Stimulated activated naive CD8-positive, alpha-beta T cell treated with anti-CD3 and anti-CD28 coated beads, Interleukin-15, amount 100 ng/mL, for 72 hours (primary cell): ENCODE measurements around the gene ASB2.

ENCODE experiments used
- ATAC-seq: fragments of 150-1000 bp; cut with Tn5 transposase; 2 replicates; pipeline ENCODE4 v1.10.0; 2021; ENCODE audit warnings: mild to moderate bottlenecking, moderate library complexity
- DNase-seq, 2 donors: peaks; one replicate each; pipeline ENCODE4 v3.0.0; 2021 to 2022
- H3K27ac Mint-ChIP-seq, 2 donors: one replicate each; pipeline ENCODE4 v1.8.0; 2022; ENCODE audit warnings: mild to moderate bottlenecking in 2 of 2, mixed read lengths in 2 of 2, moderate library complexity in 2 of 2
- H3K27me3 Mint-ChIP-seq: one replicate; pipeline ENCODE4 v1.8.0; 2022; ENCODE audit warnings: mixed read lengths
- H3K4me1 Mint-ChIP-seq: one replicate; pipeline ENCODE4 v1.8.0; 2022; ENCODE audit warnings: mild to moderate bottlenecking, mixed read lengths
- H3K4me3 Mint-ChIP-seq, 2 donors: one replicate each; pipeline ENCODE4 v1.8.0; 2022; ENCODE audit warnings: mild to moderate bottlenecking in 2 of 2, mixed read lengths in 2 of 2, moderate library complexity in 1 of 2
- H3K9me3 Mint-ChIP-seq, 2 donors: one replicate each; pipeline ENCODE4 v1.8.0; 2022; ENCODE audit warnings: mixed read lengths in 2 of 2

The ASB2 gene

DNA sequence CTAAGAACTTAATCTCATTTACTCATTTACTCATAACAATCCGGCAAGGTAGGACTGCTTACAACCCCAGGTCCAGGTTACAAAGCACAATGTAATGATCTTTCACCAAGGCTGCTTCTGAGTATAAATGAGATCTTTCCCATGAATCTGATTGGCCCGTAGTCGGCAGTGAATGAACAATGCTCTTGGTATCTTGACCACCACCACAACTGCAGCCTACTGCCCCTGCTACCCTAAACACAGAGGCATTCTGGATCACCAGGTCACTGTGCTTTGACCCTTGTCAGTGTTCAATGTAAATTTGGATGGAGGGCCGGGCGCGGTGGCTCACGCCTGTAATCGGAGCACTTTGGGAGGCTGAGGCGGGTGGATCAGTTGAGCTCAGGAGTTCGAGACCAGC, 33.3 kb downstream of the ASB2 start:
- Mint-ChIP-seq H3K9me3 (no peaks in the 10 kb centered on the region), H3K4me1 (peaks cover 39% of the 10 kb centered on the region), H3K27me3 (peaks cover 11% of the 10 kb centered on the region), H3K4me3 (no peak overlapping the region), H3K27ac (no peak overlapping the region)
- DNase-seq (no peak), ATAC-seq (no peak)

DNA sequence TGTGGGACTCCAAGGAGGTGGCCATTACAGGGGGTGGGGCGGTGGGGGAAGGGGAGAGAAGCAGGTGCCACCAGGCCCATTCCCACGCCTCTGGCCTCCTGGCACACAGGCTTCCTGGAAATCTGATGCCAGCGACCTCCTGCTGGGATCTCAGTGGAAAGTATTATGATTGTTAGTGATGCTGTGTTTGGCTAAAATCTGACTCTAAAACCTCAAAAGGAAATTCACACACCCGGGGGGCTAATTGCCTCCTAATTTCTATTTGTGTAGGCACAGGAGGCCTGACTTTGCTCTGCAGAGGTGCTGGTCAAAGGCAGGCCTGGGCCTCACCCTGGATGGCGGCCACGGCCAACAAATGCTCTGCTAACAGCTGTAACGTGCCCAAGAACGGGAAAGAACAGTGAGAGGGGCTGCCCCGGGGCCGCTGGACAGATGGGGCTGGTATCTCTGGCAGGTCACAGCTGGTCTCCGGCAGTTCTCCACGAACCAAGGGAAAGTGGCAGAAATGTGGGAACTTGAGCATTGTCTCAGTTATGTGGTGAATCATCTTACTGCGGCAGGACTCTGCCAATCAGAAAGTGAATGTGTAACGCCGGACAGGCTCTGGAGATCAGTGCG, 35.0 kb downstream of the ASB2 start:
- DNase-seq: no peak
- ATAC-seq: no peak
- H3K4me3 Mint-ChIP-seq: no peak overlapping the region
- peaks cover 39% of the 10 kb centered on the region for H3K4me1 Mint-ChIP-seq
- no peak overlapping the region for H3K27ac Mint-ChIP-seq
- H3K27me3 Mint-ChIP-seq: peaks cover 21% of the 10 kb centered on the region
- no peaks in the 10 kb centered on the region for H3K9me3 Mint-ChIP-seq

DNA sequence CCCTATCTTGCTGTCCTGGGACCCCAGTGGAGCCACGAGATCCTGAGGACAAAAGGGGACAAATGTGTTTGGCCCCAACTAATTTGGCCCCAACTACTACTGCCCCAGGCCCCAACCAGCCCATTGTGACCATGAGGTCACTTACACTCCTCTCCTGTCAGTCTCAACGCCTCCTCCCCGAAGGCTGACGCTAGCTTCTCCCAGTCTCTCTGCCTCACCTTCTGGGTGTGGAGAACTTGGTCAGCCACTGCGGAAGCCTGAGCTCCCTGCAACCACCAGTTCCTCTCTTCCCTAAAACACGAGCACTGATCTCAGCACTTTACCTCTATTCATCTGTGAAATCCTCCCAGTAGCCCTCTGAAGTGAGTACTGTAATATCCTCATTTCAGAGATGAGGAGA, 35.9 kb downstream of the ASB2 start:
- H3K27me3 Mint-ChIP-seq: peaks cover 22% of the 10 kb centered on the region
- no peak overlapping the region for H3K4me3 Mint-ChIP-seq
- no peaks in the 10 kb centered on the region for H3K9me3 Mint-ChIP-seq
- ATAC-seq (no peak), DNase-seq (no peak)
- H3K4me1 Mint-ChIP-seq: peaks cover 39% of the 10 kb centered on the region
- peak overlapping the region in 1 of 2 donors; percentile 74 for H3K27ac Mint-ChIP-seq

GRCh38 chr14:93939304-93940229, 36.8 kb downstream of the ASB2 start:
- peak; percentile 91 to 94 for DNase-seq
- Mint-ChIP-seq H3K4me1 (peaks cover 39% of the 10 kb centered on the region), H3K27me3 (peaks cover 29% of the 10 kb centered on the region), H3K9me3 (no peaks in the 10 kb centered on the region), H3K4me3 (peak overlapping the region; percentile 57 to 67), H3K27ac (peak overlapping the region in 1 of 2 donors; percentile 42)
- ATAC-seq: peak; percentile 96

DNA sequence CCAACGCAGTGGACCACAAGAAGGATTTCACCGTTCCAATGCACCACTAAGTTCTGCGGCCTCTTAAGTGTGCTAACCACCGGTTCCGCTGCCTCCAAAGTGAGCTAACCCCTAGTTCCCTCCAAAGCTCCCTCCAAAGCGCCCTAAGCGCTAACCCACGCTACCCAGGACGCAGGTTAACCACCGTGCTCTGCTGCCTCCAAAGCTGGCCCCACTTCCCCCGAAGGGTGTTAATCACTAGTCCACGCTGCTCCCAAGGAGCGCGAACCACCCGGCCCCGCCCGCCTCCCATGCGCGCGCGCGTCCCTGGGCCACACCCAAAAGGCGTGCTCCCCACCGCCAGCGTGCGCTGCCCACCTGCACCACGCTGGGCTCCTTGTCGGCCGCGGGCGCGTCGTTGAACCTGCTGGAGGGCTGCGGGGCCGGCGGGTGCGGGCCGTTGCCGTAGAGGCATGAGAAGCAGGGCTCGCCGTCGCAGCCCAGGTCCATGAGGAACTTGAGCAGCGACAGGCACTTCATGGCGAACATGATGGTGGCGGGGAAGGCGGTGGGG, 37.5 kb downstream of the ASB2 start:
- Mint-ChIP-seq H3K27ac (no peak overlapping the region), H3K27me3 (peaks cover 29% of the 10 kb centered on the region), H3K4me1 (peaks cover 39% of the 10 kb centered on the region), H3K4me3 (peak overlapping the region; percentile 57 to 67), H3K9me3 (no peaks in the 10 kb centered on the region)
- DNase-seq (no peak), ATAC-seq (no peak)

- H3K27me3 Mint-ChIP-seq: peaks cover 29% of the 10 kb centered on the region
- ATAC-seq (no peak), DNase-seq (no peak)
- H3K27ac Mint-ChIP-seq: no peak overlapping the region
- no peak overlapping the region for H3K4me3 Mint-ChIP-seq
- no peaks in the 10 kb centered on the region for H3K9me3 Mint-ChIP-seq
- peaks cover 39% of the 10 kb centered on the region for H3K4me1 Mint-ChIP-seq
These were observed 38.9 kb downstream of the ASB2 start for GRCh38 chr14:93937519-93937918.

- DNase-seq: no peak
These were observed 39.4 kb downstream of the ASB2 start for GRCh38 chr14:93936926-93937325.

DNA sequence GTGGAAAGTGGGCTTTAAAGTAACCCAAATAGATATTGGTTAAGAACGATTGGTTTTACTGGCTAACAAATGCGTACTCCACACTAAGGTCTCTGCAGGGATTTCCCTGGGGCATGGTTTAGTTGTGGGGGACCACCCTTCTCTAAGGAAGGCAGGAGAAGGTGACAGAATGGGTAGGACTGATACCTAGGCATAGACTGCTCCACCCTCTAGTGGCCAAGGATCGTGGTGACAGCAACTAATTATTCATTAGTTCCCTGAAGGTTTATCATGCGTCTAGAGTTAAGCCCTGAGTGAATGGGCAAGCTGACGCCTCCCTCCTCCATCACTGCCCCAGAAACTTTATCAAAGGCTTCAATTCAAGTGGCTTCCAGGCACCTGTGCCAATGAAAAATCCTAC, 40.1 kb downstream of the ASB2 start:
- no peak overlapping the region for H3K27ac Mint-ChIP-seq
- no peak for DNase-seq
- no peak for ATAC-seq
- peaks cover 29% of the 10 kb centered on the region for H3K27me3 Mint-ChIP-seq
- no peak overlapping the region for H3K4me3 Mint-ChIP-seq
- H3K4me1 Mint-ChIP-seq: peaks cover 28% of the 10 kb centered on the region
- H3K9me3 Mint-ChIP-seq: no peaks in the 10 kb centered on the region

More at GRCh38 chr14:93936926-93937325, 39.4 kb downstream of the ASB2 start:
- Mint-ChIP-seq H3K27me3 (peaks cover 29% of the 10 kb centered on the region), H3K9me3 (no peaks in the 10 kb centered on the region), H3K27ac (no peak overlapping the region), H3K4me3 (no peak overlapping the region), H3K4me1 (peaks cover 33% of the 10 kb centered on the region)
- no peak for ATAC-seq

GRCh38 chr14:93935213-93935612, 41.2 kb downstream of the ASB2 start:
- no peak overlapping the region for H3K27ac Mint-ChIP-seq
- H3K9me3 Mint-ChIP-seq: no peaks in the 10 kb centered on the region
- DNase-seq (no peak), ATAC-seq (no peak)
- no peak overlapping the region for H3K4me3 Mint-ChIP-seq
- peaks cover 29% of the 10 kb centered on the region for H3K27me3 Mint-ChIP-seq
- peaks cover 24% of the 10 kb centered on the region for H3K4me1 Mint-ChIP-seq

GRCh38 chr14:93932642-93933041, 43.7 kb downstream of the ASB2 start:
- Mint-ChIP-seq H3K4me3 (no peak overlapping the region), H3K4me1 (peaks cover 7% of the 10 kb centered on the region)
- ATAC-seq: no peak

DNA sequence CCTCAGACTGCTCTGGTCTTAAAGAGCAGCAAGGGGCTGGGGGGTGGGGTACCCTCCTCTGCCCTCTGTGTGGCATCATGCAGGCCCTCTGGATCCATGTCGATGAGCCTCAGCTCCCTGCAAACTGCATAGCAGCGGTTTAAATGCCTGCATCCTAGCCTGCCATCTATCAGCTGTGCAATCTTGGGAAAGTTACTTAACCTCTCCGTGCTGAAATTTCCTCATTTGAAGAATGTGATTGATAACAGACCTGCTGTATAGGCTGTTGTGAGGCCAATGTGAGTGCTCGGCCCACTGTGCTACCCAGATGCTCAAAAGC, 45.4 kb downstream of the ASB2 start:
- no peak overlapping the region for H3K4me3 Mint-ChIP-seq
- peaks cover 7% of the 10 kb centered on the region for H3K4me1 Mint-ChIP-seq
- ATAC-seq: no peak
- no peak for DNase-seq
- H3K9me3 Mint-ChIP-seq: no peaks in the 10 kb centered on the region
- peaks cover 8% of the 10 kb centered on the region for H3K27me3 Mint-ChIP-seq
- no peak overlapping the region for H3K27ac Mint-ChIP-seq

More at GRCh38 chr14:93932642-93933041, 43.7 kb downstream of the ASB2 start:
- Mint-ChIP-seq H3K27ac (no peak overlapping the region), H3K27me3 (peaks cover 14% of the 10 kb centered on the region), H3K9me3 (no peaks in the 10 kb centered on the region)
- DNase-seq: no peak

DNA sequence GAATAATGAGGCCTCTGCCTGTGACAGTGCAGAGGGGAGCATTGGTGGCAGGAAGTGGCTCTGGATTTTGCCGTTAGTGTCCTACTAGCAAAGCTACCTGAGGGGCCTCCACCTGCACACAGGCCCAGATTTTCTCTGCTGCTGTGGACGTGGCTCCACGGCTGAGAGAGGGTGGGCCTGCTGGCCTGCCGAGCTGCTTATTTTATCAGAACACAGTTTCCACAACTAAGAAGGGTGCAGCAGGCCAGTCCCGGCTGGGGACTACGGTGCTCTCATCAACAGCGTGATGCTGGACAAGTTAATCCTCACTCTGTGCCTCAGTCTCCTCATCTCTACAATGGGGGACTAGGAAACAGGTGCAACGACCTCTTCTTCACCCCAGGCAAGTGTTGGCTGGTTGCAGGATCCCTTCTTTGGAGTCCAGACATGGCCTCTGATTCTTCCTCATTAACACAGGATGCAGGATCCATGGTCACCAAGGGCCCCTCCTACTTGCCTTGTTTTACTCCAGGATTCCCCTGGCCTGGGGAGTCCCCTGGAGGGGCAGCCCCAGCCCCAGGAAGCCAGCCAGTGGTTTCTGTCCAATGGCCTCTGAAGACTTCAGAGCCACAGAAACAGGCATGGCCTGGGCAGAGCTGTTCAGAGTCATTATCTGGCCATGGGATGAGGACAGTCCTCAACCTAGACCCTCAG, 45.9 kb downstream of the ASB2 start:
- DNase-seq: no peak
- peak; percentile 15 for ATAC-seq
- no peak overlapping the region for H3K27ac Mint-ChIP-seq
- H3K4me1 Mint-ChIP-seq: peaks cover 7% of the 10 kb centered on the region
- H3K27me3 Mint-ChIP-seq: peaks cover 7% of the 10 kb centered on the region
- no peaks in the 10 kb centered on the region for H3K9me3 Mint-ChIP-seq
- H3K4me3 Mint-ChIP-seq: no peak overlapping the region

GRCh38 chr14:93929657-93930056, 46.7 kb downstream of the ASB2 start:
- Mint-ChIP-seq H3K4me1 (peaks cover 7% of the 10 kb centered on the region), H3K27me3 (no peaks in the 10 kb centered on the region), H3K27ac (no peak overlapping the region), H3K4me3 (no peak overlapping the region), H3K9me3 (no peaks in the 10 kb centered on the region)
- DNase-seq (no peak), ATAC-seq (no peak)

- peak; percentile 3 for ATAC-seq
- H3K4me3 Mint-ChIP-seq: no peak overlapping the region
- H3K27ac Mint-ChIP-seq: no peak overlapping the region
- no peaks in the 10 kb centered on the region for H3K9me3 Mint-ChIP-seq
- DNase-seq: no peak
- no peaks in the 10 kb centered on the region for H3K27me3 Mint-ChIP-seq
- peaks cover 7% of the 10 kb centered on the region for H3K4me1 Mint-ChIP-seq
These were observed 47.3 kb downstream of the ASB2 start for GRCh38 chr14:93929048-93929535.

DNA sequence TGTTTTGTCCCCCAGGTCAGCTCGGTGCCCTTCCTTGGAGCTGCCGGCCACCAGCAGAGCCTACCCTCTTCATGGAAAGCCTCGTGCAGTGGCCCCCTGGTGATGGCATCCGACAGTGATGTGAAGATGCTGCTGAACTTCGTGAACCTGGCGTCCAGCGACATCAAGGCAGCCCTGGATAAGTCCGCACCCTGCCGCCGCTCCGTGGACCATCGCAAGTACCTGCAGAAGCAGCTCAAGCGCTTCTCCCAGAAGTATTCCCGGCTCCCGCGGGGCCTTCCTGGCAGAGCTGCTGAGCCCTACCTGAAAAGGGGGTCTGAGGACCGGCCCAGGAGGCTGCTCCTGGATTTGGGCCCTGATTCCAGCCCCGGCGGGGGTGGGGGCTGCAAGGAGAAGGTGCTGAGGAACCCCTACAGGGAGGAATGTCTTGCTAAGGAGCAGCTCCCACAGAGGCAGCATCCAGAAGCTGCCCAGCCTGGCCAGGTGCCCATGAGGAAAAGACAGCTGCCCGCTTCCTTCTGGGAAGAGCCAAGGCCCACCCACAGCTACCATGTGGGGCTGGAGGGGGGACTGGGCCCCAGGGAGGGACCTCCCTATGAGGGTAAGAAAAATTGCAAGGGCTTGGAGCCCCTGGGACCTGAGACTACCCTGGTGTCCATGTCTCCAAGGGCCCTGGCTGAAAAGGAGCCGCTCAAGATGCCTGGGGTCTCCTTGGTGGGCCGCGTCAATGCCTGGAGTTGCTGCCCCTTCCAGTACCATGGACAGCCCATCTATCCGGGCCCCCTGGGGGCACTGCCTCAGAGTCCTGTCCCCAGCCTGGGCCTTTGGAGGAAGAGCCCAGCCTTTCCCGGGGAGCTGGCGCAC, 48.0 kb downstream of the ASB2 start:
- DNase-seq: no peak
- Mint-ChIP-seq H3K4me3 (no peak overlapping the region), H3K4me1 (peaks cover 7% of the 10 kb centered on the region), H3K9me3 (no peaks in the 10 kb centered on the region), H3K27me3 (no peaks in the 10 kb centered on the region), H3K27ac (no peak overlapping the region)
- ATAC-seq: peak; percentile 2
